Measurements from ENCODE around the gene PAIP2.

The PAIP2 gene

DNA sequence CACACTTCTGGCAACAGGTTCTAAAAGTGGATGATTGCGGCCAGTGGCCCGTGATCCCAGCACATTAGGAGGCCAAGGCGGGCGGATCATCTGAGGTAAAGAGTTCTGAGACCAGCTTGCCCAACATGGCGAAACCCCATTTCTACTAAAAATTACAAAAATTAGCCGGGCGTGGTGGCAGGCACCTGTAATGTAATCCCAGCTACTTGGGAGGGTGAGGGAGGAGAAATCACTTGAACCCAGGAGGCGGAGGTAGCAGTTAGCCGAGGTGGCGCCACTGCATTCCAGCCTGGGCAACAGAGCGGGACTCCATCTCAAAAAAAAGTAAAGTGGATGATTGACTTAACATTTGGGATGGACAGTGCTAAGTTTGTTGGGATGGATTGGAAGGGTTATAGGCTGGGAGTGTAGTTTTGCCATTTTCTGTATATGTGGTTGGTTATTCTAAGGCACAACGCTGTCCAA, 44.8 kb upstream of the PAIP2 start:
- DNase-seq (ENCODE audit: low read depth): no peak
- H3K4me3 ChIP-seq (ENCODE audit: low read length): no peak overlapping the region
- no peak for TF ChIP-seq CTCF (IDR thresholded peaks at IDR 0.05; ENCODE audit: insufficient read depth, low read depth, low read length, missing control alignments)

GRCh38 chr5:139297439-139298133, 44.1 kb upstream of the PAIP2 start:
- no peak overlapping the region for H3K4me3 ChIP-seq (ENCODE audit: low read length)
- TF ChIP-seq CTCF (IDR thresholded peaks at IDR 0.05; ENCODE audit: insufficient read depth, low read depth, low read length, missing control alignments): no peak
- no peak for DNase-seq (ENCODE audit: low read depth)

GRCh38 chr5:139298242-139298641, 43.4 kb upstream of the PAIP2 start:
- no peak for DNase-seq (ENCODE audit: low read depth)
- H3K4me3 ChIP-seq (ENCODE audit: low read length): no peak overlapping the region
- TF ChIP-seq CTCF (IDR thresholded peaks at IDR 0.05; ENCODE audit: insufficient read depth, low read depth, low read length, missing control alignments): no peak

- no peak for DNase-seq (ENCODE audit: low read depth)
- no peak overlapping the region for H3K4me3 ChIP-seq (ENCODE audit: low read length)
- no peak for TF ChIP-seq CTCF (IDR thresholded peaks at IDR 0.05; ENCODE audit: insufficient read depth, low read depth, low read length, missing control alignments)
These were observed 42.2 kb upstream of the PAIP2 start for GRCh38 chr5:139299486-139299885.

- DNase-seq (ENCODE audit: low read depth): no peak
- H3K4me3 ChIP-seq (ENCODE audit: low read length): no peak overlapping the region
- no peak for TF ChIP-seq CTCF (IDR thresholded peaks at IDR 0.05; ENCODE audit: insufficient read depth, low read depth, low read length, missing control alignments)
These were observed 39.7 kb upstream of the PAIP2 start for GRCh38 chr5:139301808-139302499.

DNA sequence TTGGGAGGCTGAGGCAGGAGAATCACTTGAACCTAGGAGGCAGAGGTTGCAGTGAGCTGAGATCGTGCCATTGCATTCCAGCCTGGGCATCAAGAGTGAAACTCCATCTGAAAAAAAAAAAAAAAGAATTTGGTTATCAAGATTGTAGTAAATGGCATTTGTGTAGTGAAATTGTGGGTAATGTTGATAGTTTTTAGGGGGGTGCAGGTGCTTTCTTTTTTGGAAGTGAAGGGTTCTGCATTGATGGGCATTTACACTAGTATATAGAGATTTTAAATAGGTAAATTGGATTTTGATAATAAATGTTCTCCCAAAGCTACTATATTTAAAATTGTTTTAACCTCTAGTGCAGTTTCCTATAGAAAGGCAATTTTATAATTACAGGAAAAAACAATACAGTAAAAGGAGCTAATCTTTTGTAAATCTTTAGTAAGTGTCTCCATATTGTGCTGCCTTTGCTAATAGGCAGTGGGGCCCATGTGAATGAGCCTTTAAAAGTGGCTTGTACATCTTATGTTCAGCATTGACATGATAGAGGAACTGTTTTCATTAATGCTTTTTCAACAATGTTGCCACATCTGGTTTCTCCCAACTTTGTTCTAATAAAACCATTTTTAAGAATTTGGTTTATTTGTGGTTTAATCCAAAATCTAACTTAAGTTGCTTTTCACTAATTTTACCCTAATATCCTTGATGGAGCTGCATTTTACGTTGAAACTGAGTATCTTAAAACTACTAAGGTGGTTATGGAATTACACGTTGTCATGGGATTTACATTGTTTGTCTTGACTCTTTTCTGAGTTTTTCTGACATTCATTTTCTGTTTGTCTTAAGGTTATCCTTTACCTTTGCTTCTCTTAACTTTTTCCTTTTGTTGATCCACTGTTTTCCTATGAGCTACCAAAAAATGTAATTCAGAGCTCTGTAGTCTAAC, 37.0 kb upstream of the PAIP2 start:
- H3K4me3 ChIP-seq (ENCODE audit: low read length): no peak overlapping the region
- no peak for TF ChIP-seq CTCF (IDR thresholded peaks at IDR 0.05; ENCODE audit: insufficient read depth, low read depth, low read length, missing control alignments)
- no peak for DNase-seq (ENCODE audit: low read depth)
